HCT116 (cell line): ENCODE measurements around the gene LRRC53. TPM values are rescaled to one million over a fixed set of nuclear protein-coding genes. Genes with fewer than 3 reads are reported as not detected.
A peak's percentile ranks its signal among the peaks of the same experiment; 100 is the strongest.

Experiments
- ATAC-seq: fragments of 200-7000 bp; cut with Tn5 transposase; 2 replicates; pipeline ENCODE4 v1.9.1; 2020; ENCODE audit warnings: mild to moderate bottlenecking, moderate library complexity
- BruUV-seq: library from RNA; stranded (reverse); fragments of 400-500 nt; replicated peaks from 2 replicates; lab custom pipeline; 2021; lab: Mats Ljungman, UMichigan
- CTCF ChIA-PET: fragments of 300-600 bp; sonication (Branson Sonifier 250); formaldehyde crosslinking; loops from one replicate; lab custom pipeline; 2021; ENCODE audit warnings: antibody characterized with exemption; lab: Charles Lee
- POLR2A ChIA-PET: fragments of 300-600, 350-600 bp; sonication (Branson Sonifier 250); formaldehyde crosslinking; loops from one replicate; lab custom pipeline; 2021; ENCODE audit warnings: antibody characterized with exemption; lab: Charles Lee
- RAD21 ChIA-PET, 2 experiments: fragments of 300-600 bp; sonication (Branson Sonifier 250); formaldehyde crosslinking; loops; one replicate each; lab custom pipeline; 2023; ENCODE audit warnings: low total read pairs in 2 of 2; ENCODE audit not compliant: uncharacterized antibody in 2 of 2, unreplicated experiment in 2 of 2, low non-redundant PET in 1 of 2; lab: Charles Lee
- DNase-seq: peaks from one replicate; pipeline ENCODE4 v3.0.0-alpha.2; 2010; ENCODE audit warnings: low read depth, low spot score
- H2AFZ ChIP-seq: fragments of 200-600 bp; shearing (Covaris generic), sonication (generic); 2 replicates; pipeline ENCODE4 v1.6.1; 2017; ENCODE audit warnings: low read depth, mixed run types, mixed read lengths, antibody characterized with exemption, low read length; ENCODE audit not compliant: poor library complexity, severe bottlenecking
- H3K27ac ChIP-seq: 2 replicates; pipeline ENCODE4 v1.5.1; 2012; ENCODE audit warnings: low read depth, low read length
- H3K27me3 ChIP-seq: fragments of 200-600 bp; sonication (generic); 2 replicates; pipeline ENCODE4 v1.6.1; 2016; ENCODE audit warnings: mixed run types, low read length, mixed read lengths; ENCODE audit not compliant: insufficient read depth
- H3K36me3 ChIP-seq, 2 experiments: fragments of 200-500 bp in 1 of 2; fragments of 200-600 bp in 1 of 2; sonication (Bioruptor generic) in 1 of 2; sonication (generic) in 1 of 2; 2 replicates each; pipeline versions ENCODE4 v1.5.1 to v1.6.1; 2014 to 2016; ENCODE audit warnings: low read length in 2 of 2, inconsistent platforms in 1 of 2, mixed read lengths in 1 of 2, mixed run types in 1 of 2; ENCODE audit not compliant: insufficient read depth in 2 of 2, control insufficient read depth in 1 of 2
- H3K4me1 ChIP-seq, 2 experiments: fragments of 200-600 bp in 1 of 2; sonication (generic) in 1 of 2; 2 replicates each; pipeline versions ENCODE4 v1.5.1 to v1.6.1; 2012 to 2017; ENCODE audit warnings: low read length in 2 of 2, inconsistent platforms in 1 of 2, mild to moderate bottlenecking in 1 of 2, mixed read lengths in 1 of 2, mixed run types in 1 of 2, moderate library complexity in 1 of 2; ENCODE audit not compliant: insufficient read depth in 2 of 2, control insufficient read depth in 1 of 2
- H3K4me2 ChIP-seq: fragments of 200-600 bp; sonication (generic); 2 replicates; pipeline ENCODE4 v1.6.1; 2017; ENCODE audit warnings: mixed run types, low read length, mixed read lengths
- H3K4me3 ChIP-seq, 2 experiments: fragments of 200-600 bp in 1 of 2; sonication (generic) in 1 of 2; replicated peaks in 1 of 2; 2 replicates each; pipeline ENCODE4 v1.5.1; 2011 to 2016; ENCODE audit warnings: low read length in 2 of 2, control low read depth in 1 of 2, low read depth in 1 of 2, mild to moderate bottlenecking in 1 of 2, mixed read lengths in 1 of 2, mixed run types in 1 of 2
- H3K79me2 ChIP-seq: fragments of 200-600 bp; sonication (generic); 2 replicates; pipeline ENCODE4 v1.6.1; 2017; ENCODE audit warnings: mild to moderate bottlenecking, mixed run types, low read length, moderate library complexity, mixed read lengths; ENCODE audit not compliant: insufficient read depth
- H3K9ac ChIP-seq: fragments of 200-600 bp; sonication (generic); 2 replicates; pipeline ENCODE4 v1.6.1; 2016; ENCODE audit warnings: low read length, mixed read lengths
- H3K9me2 ChIP-seq: fragments of 200-600 bp; sonication (generic), shearing (Covaris generic); 2 replicates; pipeline ENCODE4 v1.6.1; 2017; ENCODE audit warnings: mixed run types, mild to moderate bottlenecking, moderate library complexity; ENCODE audit not compliant: insufficient read depth
- H3K9me3 ChIP-seq, 2 experiments: fragments of 200-500 bp in 1 of 2; fragments of 200-600 bp in 1 of 2; sonication (Bioruptor generic) in 1 of 2; sonication (generic) in 1 of 2; 2 replicates each; pipeline ENCODE4 v1.6.1; 2014 to 2017; ENCODE audit warnings: low read length in 2 of 2, mixed read lengths in 2 of 2, inconsistent platforms in 1 of 2, low read depth in 1 of 2, mild to moderate bottlenecking in 1 of 2, mixed run types in 1 of 2, moderate library complexity in 1 of 2; ENCODE audit not compliant: control insufficient read depth in 1 of 2, insufficient read depth in 1 of 2
- H4K20me1 ChIP-seq: fragments of 200-600 bp; sonication (generic), shearing (Covaris generic); 2 replicates; pipeline ENCODE4 v1.6.1; 2017; ENCODE audit warnings: mixed run types, mild to moderate bottlenecking, moderate library complexity; ENCODE audit not compliant: insufficient read depth
- POLR2A ChIP-seq: IDR thresholded peaks from 2 replicates; pipeline ENCODE4 v1.7.0; 2011; ENCODE audit warnings: borderline replicate concordance; ENCODE audit not compliant: insufficient read depth, insufficient read length; ENCODE audit errors: extremely low read depth
- ZFX ChIP-seq: fragments of 450-650 bp; IDR thresholded peaks from 2 replicates; pipeline ENCODE4 v1.6.1; 2017
- intact Hi-C: fragments of 100-400 bp; cut with micrococcal nuclease; formaldehyde crosslinking; loops from 2 replicates; pipeline ENCODE4 v1.10.0; 2022
- total RNA-seq: library from RNA; stranded (reverse); gene quantifications from one replicate; pipeline ENCODE4 v1.2.1, GENCODE V29; 2021; ENCODE audit not compliant: unreplicated experiment
- TF ChIP-seq, protein P1 (sequence below): IDR thresholded peaks from 2 replicates; pipeline ENCODE4 v1.6.1; 2012; ENCODE audit warnings: low read depth

The LRRC53 gene
- total RNA-seq, 1 experiment from 2014 or later: not detected

DNA sequence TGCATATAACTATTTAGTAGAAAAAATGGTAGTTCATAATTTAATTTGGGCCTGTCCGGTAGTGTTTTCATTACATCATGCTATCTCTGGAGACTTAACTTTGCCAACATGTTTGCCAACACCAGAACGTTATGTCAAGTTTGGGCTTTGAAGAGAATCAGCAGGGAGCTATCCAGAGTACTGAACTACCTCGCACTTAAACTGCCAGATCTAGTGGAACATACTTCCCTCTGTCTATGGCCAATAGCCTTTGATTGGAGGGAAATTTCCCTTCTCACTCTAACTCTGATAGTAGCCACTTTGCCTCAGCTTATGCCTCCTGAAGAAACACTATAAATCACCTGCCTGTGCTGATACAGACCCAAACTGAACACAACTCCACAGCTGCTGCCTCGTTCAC lies 10.0 kb downstream of the LRRC53 start:
- TF ChIP-seq POLR2A: no peak
- TF ChIP-seq, protein P1, sequence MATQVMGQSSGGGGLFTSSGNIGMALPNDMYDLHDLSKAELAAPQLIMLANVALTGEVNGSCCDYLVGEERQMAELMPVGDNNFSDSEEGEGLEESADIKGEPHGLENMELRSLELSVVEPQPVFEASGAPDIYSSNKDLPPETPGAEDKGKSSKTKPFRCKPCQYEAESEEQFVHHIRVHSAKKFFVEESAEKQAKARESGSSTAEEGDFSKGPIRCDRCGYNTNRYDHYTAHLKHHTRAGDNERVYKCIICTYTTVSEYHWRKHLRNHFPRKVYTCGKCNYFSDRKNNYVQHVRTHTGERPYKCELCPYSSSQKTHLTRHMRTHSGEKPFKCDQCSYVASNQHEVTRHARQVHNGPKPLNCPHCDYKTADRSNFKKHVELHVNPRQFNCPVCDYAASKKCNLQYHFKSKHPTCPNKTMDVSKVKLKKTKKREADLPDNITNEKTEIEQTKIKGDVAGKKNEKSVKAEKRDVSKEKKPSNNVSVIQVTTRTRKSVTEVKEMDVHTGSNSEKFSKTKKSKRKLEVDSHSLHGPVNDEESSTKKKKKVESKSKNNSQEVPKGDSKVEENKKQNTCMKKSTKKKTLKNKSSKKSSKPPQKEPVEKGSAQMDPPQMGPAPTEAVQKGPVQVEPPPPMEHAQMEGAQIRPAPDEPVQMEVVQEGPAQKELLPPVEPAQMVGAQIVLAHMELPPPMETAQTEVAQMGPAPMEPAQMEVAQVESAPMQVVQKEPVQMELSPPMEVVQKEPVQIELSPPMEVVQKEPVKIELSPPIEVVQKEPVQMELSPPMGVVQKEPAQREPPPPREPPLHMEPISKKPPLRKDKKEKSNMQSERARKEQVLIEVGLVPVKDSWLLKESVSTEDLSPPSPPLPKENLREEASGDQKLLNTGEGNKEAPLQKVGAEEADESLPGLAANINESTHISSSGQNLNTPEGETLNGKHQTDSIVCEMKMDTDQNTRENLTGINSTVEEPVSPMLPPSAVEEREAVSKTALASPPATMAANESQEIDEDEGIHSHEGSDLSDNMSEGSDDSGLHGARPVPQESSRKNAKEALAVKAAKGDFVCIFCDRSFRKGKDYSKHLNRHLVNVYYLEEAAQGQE: peak; percentile 66
- ChIA-PET POLR2A (no interaction called here), RAD21 (no interaction called here), CTCF (no interaction called here)
- Histone ChIP-seq H2AFZ (no peak overlapping the region), H3K27ac (no peak overlapping the region), H4K20me1 (no peaks in the 10 kb centered on the region), H3K79me2 (no peaks in the 10 kb centered on the region), H3K27me3 (peaks cover 22% of the 10 kb centered on the region; the same call in 1 of the 2 replicates), H3K9me2 (no peaks in the 10 kb centered on the region), H3K4me1 (no peaks in the 10 kb centered on the region), H3K9ac (no peak overlapping the region), H3K9me3 (no peaks in the 10 kb centered on the region), H3K36me3 (no peaks in the 10 kb centered on the region), H3K4me2 (no peak overlapping the region), H3K4me3 (no peak overlapping the region)
- no TSS peak for BruUV-seq
- ATAC-seq (no peak), DNase-seq (no peak)
- intact Hi-C loops: loop anchor here (10.0 kb wide), 1 partner anchor 182 kb away; no protein-coding TSS in a partner anchor

DNA sequence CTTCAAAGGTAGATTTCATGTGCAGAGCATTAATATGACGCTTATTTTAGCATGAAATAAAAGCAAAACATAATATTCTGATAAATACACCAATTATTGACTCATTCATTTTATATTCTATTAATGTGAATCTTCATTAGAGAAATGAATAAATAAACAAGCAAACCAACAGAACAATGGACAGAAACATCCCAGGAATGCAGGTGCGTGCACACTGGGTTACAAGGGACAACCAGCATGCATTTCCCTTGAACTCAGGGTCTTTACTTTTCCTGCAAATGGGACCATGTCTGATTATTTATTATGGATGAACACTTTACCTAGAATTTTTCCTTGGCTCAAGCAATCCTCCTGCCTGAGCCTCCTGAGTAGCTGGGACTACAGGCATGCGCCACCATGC lies 13.5 kb downstream of the LRRC53 start:
- no TSS peak for BruUV-seq
- RAD21 ChIA-PET: no interaction called here

More for the DNA sequence above, 13.5 kb downstream of the LRRC53 start:
- no peak for TF ChIP-seq ZFX
- TF ChIP-seq, protein P1: no peak
- no peak overlapping the region for H3K27ac ChIP-seq
- no peaks in the 10 kb centered on the region; a peak in 1 of 4 replicates for H3K4me1 ChIP-seq
- H3K36me3 ChIP-seq: no peaks in the 10 kb centered on the region
- no peaks in the 10 kb centered on the region for H3K79me2 ChIP-seq
- no peaks in the 10 kb centered on the region for H4K20me1 ChIP-seq
- ChIA-PET CTCF (no interaction called here), POLR2A (no interaction called here)
- no peak overlapping the region for H3K4me2 ChIP-seq
- H3K4me3 ChIP-seq: no peak overlapping the region
- H3K9me2 ChIP-seq: no peaks in the 10 kb centered on the region
- no peak overlapping the region for H2AFZ ChIP-seq
- intact Hi-C loops: no loop called here
- H3K9me3 ChIP-seq: no peaks in the 10 kb centered on the region
- peaks cover 3% of the 10 kb centered on the region; the same call in 1 of the 2 replicates for H3K27me3 ChIP-seq
- no peak overlapping the region for H3K9ac ChIP-seq
- no peak for DNase-seq
- ATAC-seq: no peak
